Osteocyte (in vitro differentiated cells): ENCODE data around the gene SP2. TPM values are rescaled to one million over a fixed set of nuclear protein-coding genes. Genes with fewer than 3 reads are reported as not detected.

Source experiments
- DNase-seq: peaks from one replicate; pipeline ENCODE4 v3.0.0; 2021; ENCODE audit warnings: mixed read lengths; ENCODE audit not compliant: unreplicated experiment; ENCODE audit errors: extremely low spot score
- H3K27ac Mint-ChIP-seq: one replicate; pipeline ENCODE4 v1.8.0; 2021; ENCODE audit warnings: mild to moderate bottlenecking, mixed read lengths; ENCODE audit not compliant: unreplicated experiment
- H3K27me3 Mint-ChIP-seq: one replicate; pipeline ENCODE4 v1.8.0; 2021; ENCODE audit warnings: mixed read lengths; ENCODE audit not compliant: unreplicated experiment
- H3K36me3 Mint-ChIP-seq: one replicate; pipeline ENCODE4 v1.8.0; 2021; ENCODE audit warnings: mixed read lengths; ENCODE audit not compliant: unreplicated experiment
- H3K4me1 Mint-ChIP-seq: one replicate; pipeline ENCODE4 v1.8.0; 2021; ENCODE audit warnings: mixed read lengths; ENCODE audit not compliant: unreplicated experiment
- H3K4me3 Mint-ChIP-seq: one replicate; pipeline ENCODE4 v1.8.0; 2021; ENCODE audit warnings: mild to moderate bottlenecking, moderate library complexity, mixed read lengths; ENCODE audit not compliant: unreplicated experiment
- H3K9me3 Mint-ChIP-seq: one replicate; pipeline ENCODE4 v1.8.0; 2021; ENCODE audit warnings: mixed read lengths; ENCODE audit not compliant: unreplicated experiment
- CTCF ChIP-seq: fragments of 200-600 bp; sonication (generic); IDR thresholded peaks from 2 replicates; pipeline ENCODE4 v1.5.0; 2021; ENCODE audit warnings: antibody characterized with exemption, mild to moderate bottlenecking, moderate library complexity
- total RNA-seq: library from RNA; stranded (reverse); gene quantifications from 2 replicates; pipeline ENCODE4 v1.2.1, GENCODE V29; 2021

The SP2 gene
- total RNA-seq, 1 donor from 2014 or later: 19.9 TPM

DNA sequence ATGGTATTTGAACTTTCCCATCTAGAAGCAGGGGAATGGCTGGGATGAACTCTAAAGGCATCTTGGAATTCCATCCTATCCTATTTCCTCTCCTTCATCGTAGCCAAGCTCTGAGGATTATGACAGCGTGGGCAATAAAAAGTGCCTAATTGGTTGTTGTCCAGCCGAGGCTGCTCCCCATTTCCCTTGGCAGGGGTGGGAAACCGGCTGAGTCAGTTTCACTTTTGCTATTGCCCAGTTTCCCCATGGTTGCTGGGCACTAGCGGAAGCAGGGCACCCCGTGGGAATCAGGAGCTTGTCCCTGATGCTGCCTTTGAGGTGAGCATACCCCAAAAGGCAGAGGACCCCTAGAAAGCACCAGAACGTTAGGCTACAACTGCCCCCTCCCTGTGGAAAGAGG is 13.8 kb upstream of the SP2 start:
- Mint-ChIP-seq H3K4me1 (peaks cover 12% of the 10 kb centered on the region), H3K27ac (no peak overlapping the region), H3K27me3 (peaks cover 10% of the 10 kb centered on the region), H3K36me3 (no peaks in the 10 kb centered on the region), H3K9me3 (no peaks in the 10 kb centered on the region), H3K4me3 (no peak overlapping the region)
- TF ChIP-seq CTCF: no peak
- no peak for DNase-seq

- DNase-seq: no peak
- no peaks in the 10 kb centered on the region for H3K36me3 Mint-ChIP-seq
- H3K27ac Mint-ChIP-seq: no peak overlapping the region
- no peak for TF ChIP-seq CTCF
- no peak overlapping the region for H3K4me3 Mint-ChIP-seq
- peaks cover 10% of the 10 kb centered on the region for H3K27me3 Mint-ChIP-seq
- H3K4me1 Mint-ChIP-seq: peaks cover 5% of the 10 kb centered on the region
- H3K9me3 Mint-ChIP-seq: no peaks in the 10 kb centered on the region
Measured at GRCh38 chr17:47882695-47883588, 13.1 kb upstream of the SP2 start.

GRCh38 chr17:47883589-47884426 is 12.2 kb upstream of the SP2 start:
- H3K27ac Mint-ChIP-seq: no peak overlapping the region
- H3K9me3 Mint-ChIP-seq: no peaks in the 10 kb centered on the region
- H3K36me3 Mint-ChIP-seq: no peaks in the 10 kb centered on the region
- no peak for TF ChIP-seq CTCF
- peaks cover 2% of the 10 kb centered on the region for H3K4me1 Mint-ChIP-seq
- H3K27me3 Mint-ChIP-seq: peaks cover 6% of the 10 kb centered on the region
- no peak overlapping the region for H3K4me3 Mint-ChIP-seq
- no peak for DNase-seq

- Mint-ChIP-seq H3K9me3 (no peaks in the 10 kb centered on the region), H3K4me3 (no peak overlapping the region), H3K27ac (no peak overlapping the region), H3K4me1 (peaks cover 2% of the 10 kb centered on the region), H3K27me3 (peaks cover 3% of the 10 kb centered on the region), H3K36me3 (no peaks in the 10 kb centered on the region)
- DNase-seq: no peak
- TF ChIP-seq CTCF: no peak
Measured at GRCh38 chr17:47884427-47884740, 11.7 kb upstream of the SP2 start.
